Esophagus muscularis mucosa (tissue), 4 donors: ENCODE data around the gene ANKRD28. TPM values are rescaled to one million over a fixed set of nuclear protein-coding genes. Genes with fewer than 3 reads are reported as not detected.
"Not testable (repeated sequence)": the region's sequence is repeated elsewhere in the genome, so short reads cannot be mapped to it uniquely, and the experiment has no call there.

Source experiments
- DNase-seq: peaks from one replicate; pipeline ENCODE4 v3.0.0-alpha.2; 2017; ENCODE audit errors: extremely low spot score
- H3K27ac ChIP-seq, 4 donors: fragments of 200-600 bp; sonication (generic); replicated peaks in 1 of 4; 1 replicate in 3 of 4; 2 replicates in 1 of 4; pipeline ENCODE4 v1.5.1; 2016 to 2019; ENCODE audit warnings: mild to moderate bottlenecking in 1 of 4
- H3K27me3 ChIP-seq, 4 donors: fragments of 200-600 bp; sonication (generic); one replicate each; pipeline versions ENCODE4 v1.5.1 to v1.6.0; 2016 to 2019
- H3K36me3 ChIP-seq, 4 donors: fragments of 200-600 bp; sonication (generic); one replicate each; pipeline ENCODE4 v1.5.1; 2016 to 2019
- H3K4me1 ChIP-seq, 4 donors: fragments of 200-600 bp; sonication (generic); one replicate each; pipeline ENCODE4 v1.5.1; 2016 to 2019
- H3K4me3 ChIP-seq, 4 donors: fragments of 200-600 bp; sonication (generic); 1 replicate in 2 of 4; 2 replicates in 2 of 4; pipeline ENCODE4 v1.5.1; 2016 to 2019; ENCODE audit warnings: mild to moderate bottlenecking in 4 of 4, moderate library complexity in 1 of 4
- H3K9me3 ChIP-seq, 4 donors: fragments of 200-600 bp; sonication (generic); 1 replicate in 3 of 4; 2 replicates in 1 of 4; pipeline ENCODE4 v1.5.1; 2016 to 2019
- CTCF ChIP-seq, 3 experiments: fragments of 200-600 bp in 2 of 3; fragments of 450-650 bp in 1 of 3; sonication (generic) in 2 of 3; IDR thresholded peaks; one replicate each; pipeline ENCODE4 v1.5.1; 2017 to 2019; ENCODE audit warnings: antibody characterized with exemption in 3 of 3, mild to moderate bottlenecking in 2 of 3, moderate library complexity in 1 of 3
- EP300 ChIP-seq: sonication (generic); formaldehyde crosslinking; IDR thresholded peaks from one replicate; pipeline ENCODE4 v1.6.1; 2017; ENCODE audit warnings: antibody characterized with exemption
- POLR2A ChIP-seq: fragments of 450-650 bp; IDR thresholded peaks from one replicate; pipeline ENCODE4 v1.6.1; 2017; ENCODE audit warnings: antibody characterized with exemption, moderate library complexity, mild to moderate bottlenecking, low read depth
- POLR2AphosphoS5 ChIP-seq, 2 donors: sonication (generic); formaldehyde crosslinking; IDR thresholded peaks; one replicate each; pipeline ENCODE4 v1.6.1; 2017; ENCODE audit warnings: antibody characterized with exemption in 2 of 2
- WGBS: methylation state at CpG from one replicate; pipeline ENCODE4 v1.1.5; 2018; 5-methylcytosine and 5-hydroxymethylcytosine counted together
- intact Hi-C: fragments of 100-400 bp; cut with DNase I; formaldehyde crosslinking; loops from one replicate; pipeline ENCODE4 v1.15.1; 2023
- total RNA-seq, 4 donors: library from RNA; depleted of rRNA; stranded (reverse); fragments of >200 nt; gene quantifications; one replicate each; pipeline versions ENCODE4 v1.1.0 to v1.2.1, GENCODE V29; 2016

ANKRD28 gene
- total RNA-seq, 4 donors from 2014 or later, result 21.2 to 34.8 (median 26.9) TPM

- intact Hi-C loops, result no loop called here
- Histone ChIP-seq H3K9me3 (no peaks in the 10 kb centered on the region), H3K27me3 (no peaks in the 10 kb centered on the region), H3K4me1 (peaks cover 0 to 24% (median 22%) of the 10 kb centered on the region in 4 donors), H3K36me3 (no peaks in the 10 kb centered on the region), H3K4me3 (no peak overlapping the region), H3K27ac (no peak overlapping the region)
- 89% methylated on average over 2 of the region's 2 CpGs for WGBS
- TF ChIP-seq EP300 (no peak), POLR2AphosphoS5 (IDR thresholded peaks at IDR 0.05) (no peak), POLR2A (no peak), CTCF (IDR thresholded peaks at IDR 0.05) (no peak)
- no peak for DNase-seq
Observed at GRCh38 chr3:15778332-15778858, 19.4 kb downstream of the ANKRD28 start.

GRCh38 chr3:15774931-15775560 lies 22.7 kb downstream of the ANKRD28 start:
- intact Hi-C loops, DNase-seq, H3K4me1 ChIP-seq, H3K36me3 ChIP-seq, H3K27me3 ChIP-seq, H3K4me3 ChIP-seq, H3K9me3 ChIP-seq, H3K27ac ChIP-seq: not testable (repeated sequence)
- WGBS, result 94% methylated on average over 6 of the region's 6 CpGs

- Histone ChIP-seq H3K36me3 (no peaks in the 10 kb centered on the region), H3K4me1 (peaks cover 14 to 30% (median 20%) of the 10 kb centered on the region in 4 donors), H3K27ac (no peak overlapping the region), H3K4me3 (no peak overlapping the region), H3K27me3 (no peaks in the 10 kb centered on the region), H3K9me3 (no peaks in the 10 kb centered on the region)
- no peak for DNase-seq
- TF ChIP-seq POLR2AphosphoS5 (IDR thresholded peaks at IDR 0.05) (no peak), POLR2A (no peak), EP300 (no peak), CTCF (IDR thresholded peaks at IDR 0.05) (no peak)
- 88% methylated on average over 1 of the region's 1 CpG for WGBS
- intact Hi-C loops, result no loop called here
Observed at GRCh38 chr3:15771444-15771843, 26.3 kb downstream of the ANKRD28 start.

- intact Hi-C loops, result no loop called here
- TF ChIP-seq CTCF (IDR thresholded peaks at IDR 0.05) (no peak), POLR2AphosphoS5 (IDR thresholded peaks at IDR 0.05) (no peak), EP300 (no peak), POLR2A (no peak)
- Histone ChIP-seq H3K9me3 (no peaks in the 10 kb centered on the region), H3K4me3 (no peak overlapping the region), H3K4me1 (peaks cover 14 to 24% (median 20%) of the 10 kb centered on the region in 4 donors), H3K27ac (no peak overlapping the region), H3K27me3 (no peaks in the 10 kb centered on the region), H3K36me3 (peaks cover 0 to 3% (median 0%) of the 10 kb centered on the region in 4 donors)
- WGBS, result 78% methylated on average over 2 of the region's 2 CpGs
- DNase-seq, result no peak
Observed at GRCh38 chr3:15769256-15769915, 28.4 kb downstream of the ANKRD28 start.

GRCh38 chr3:15768421-15769255 lies 29.1 kb downstream of the ANKRD28 start:
- no peaks in the 10 kb centered on the region for H3K27me3 ChIP-seq
- intact Hi-C loops, result no loop called here
- H3K9me3 ChIP-seq, result no peaks in the 10 kb centered on the region
- peaks cover 14 to 24% (median 20%) of the 10 kb centered on the region in 4 donors for H3K4me1 ChIP-seq
- DNase-seq, result no peak
- peaks cover 0 to 7% (median 7%) of the 10 kb centered on the region in 4 donors for H3K36me3 ChIP-seq
- no peak for TF ChIP-seq POLR2A
- TF ChIP-seq POLR2AphosphoS5 (IDR thresholded peaks at IDR 0.05), result peak in 1 of 2 donors; percentile 80
- 62% methylated on average over 5 of the region's 5 CpGs for WGBS
- H3K4me3 ChIP-seq, result no peak overlapping the region
- peak overlapping the region; percentile 19 to 63 (median 44) for H3K27ac ChIP-seq
